A673 (cell line): ENCODE measurements around the gene LRRC51. TPM values are rescaled to one million over a fixed set of nuclear protein-coding genes. Genes with fewer than 3 reads are reported as not detected.

Experiments
- BruUV-seq: library from RNA; stranded (reverse); fragments of 400-500 nt; replicated peaks from 2 replicates; lab custom pipeline; 2021; lab: Mats Ljungman, UMichigan
- CTCF ChIA-PET: fragments of 300-600 bp; sonication (Branson Sonifier 250); formaldehyde crosslinking; loops from one replicate; lab custom pipeline; 2022; ENCODE audit warnings: antibody characterized with exemption; lab: Charles Lee
- POLR2A ChIA-PET: fragments of 300-600 bp; sonication (Branson Sonifier 250); formaldehyde crosslinking; loops from one replicate; lab custom pipeline; 2022; ENCODE audit warnings: antibody characterized with exemption; ENCODE audit not compliant: low non-redundant PET; lab: Charles Lee
- DNase-seq: peaks from one replicate; pipeline ENCODE4 v3.0.0-alpha.2; 2015; ENCODE audit warnings: low spot score
- H3K27ac ChIP-seq: fragments of 200-600 bp; sonication (generic); 2 replicates; pipeline ENCODE4 v1.5.1; 2016; ENCODE audit warnings: mixed run types, low read depth, mild to moderate bottlenecking, mixed read lengths, antibody characterized with exemption, low read length; ENCODE audit not compliant: poor library complexity, severe bottlenecking
- H3K27me3 ChIP-seq: fragments of 200-600 bp; sonication (generic); replicated peaks from 2 replicates; pipeline ENCODE4 v1.6.1; 2017; ENCODE audit warnings: mixed run types, low read depth, mild to moderate bottlenecking, mixed read lengths, antibody characterized with exemption, low read length; ENCODE audit not compliant: insufficient read depth, poor library complexity
- H3K36me3 ChIP-seq: fragments of 200-600 bp; sonication (generic); 2 replicates; pipeline ENCODE4 v1.6.1; 2016; ENCODE audit warnings: mixed run types, mild to moderate bottlenecking, mixed read lengths, antibody characterized with exemption, low read length; ENCODE audit not compliant: insufficient read depth, poor library complexity, severe bottlenecking
- H3K4me1 ChIP-seq: fragments of 200-600 bp; sonication (generic); 2 replicates; pipeline ENCODE4 v1.6.1; 2017; ENCODE audit warnings: mixed run types, mild to moderate bottlenecking, mixed read lengths, antibody characterized with exemption, low read length; ENCODE audit not compliant: insufficient read depth, poor library complexity, severe bottlenecking
- H3K4me3 ChIP-seq: fragments of 200-600 bp; sonication (generic); 2 replicates; pipeline ENCODE4 v1.5.1; 2016; ENCODE audit warnings: low read depth, mixed run types, mild to moderate bottlenecking, mixed read lengths, low read length; ENCODE audit not compliant: poor library complexity, severe bottlenecking
- H3K9me3 ChIP-seq: fragments of 200-600 bp; sonication (generic); 2 replicates; pipeline ENCODE4 v1.6.1; 2016; ENCODE audit warnings: mixed run types, low read depth, mild to moderate bottlenecking, mixed read lengths, antibody characterized with exemption, low read length; ENCODE audit not compliant: poor library complexity, severe bottlenecking
- EZH2 ChIP-seq: fragments of 200-600 bp; sonication (generic); IDR thresholded peaks from 2 replicates; pipeline ENCODE4 v1.6.1; 2017; ENCODE audit warnings: borderline replicate concordance, low read depth, mild to moderate bottlenecking, mixed read lengths, antibody characterized with exemption, low read length; ENCODE audit not compliant: poor library complexity, severe bottlenecking
- intact Hi-C: fragments of 100-400 bp; cut with micrococcal nuclease; formaldehyde crosslinking; loops from one replicate; pipeline ENCODE4 v1.10.0; 2022; ENCODE audit not compliant: unreplicated experiment
- total RNA-seq: library from RNA; stranded (reverse); gene quantifications from 2 replicates; pipeline ENCODE4 v1.2.3, GENCODE V29; 2021
- TF ChIP-seq, protein P1 (sequence below): fragments of 300-800, 200-600 bp; sonication (generic); conservative IDR thresholded peaks from 2 replicates; pipeline ENCODE4 v1.5.1; 2017; ENCODE audit warnings: low read depth, mild to moderate bottlenecking, antibody characterized with exemption, low read length, moderate library complexity, mixed read lengths

The LRRC51 gene
- total RNA-seq, 1 experiment from 2014 or later: 13.9 TPM

DNA sequence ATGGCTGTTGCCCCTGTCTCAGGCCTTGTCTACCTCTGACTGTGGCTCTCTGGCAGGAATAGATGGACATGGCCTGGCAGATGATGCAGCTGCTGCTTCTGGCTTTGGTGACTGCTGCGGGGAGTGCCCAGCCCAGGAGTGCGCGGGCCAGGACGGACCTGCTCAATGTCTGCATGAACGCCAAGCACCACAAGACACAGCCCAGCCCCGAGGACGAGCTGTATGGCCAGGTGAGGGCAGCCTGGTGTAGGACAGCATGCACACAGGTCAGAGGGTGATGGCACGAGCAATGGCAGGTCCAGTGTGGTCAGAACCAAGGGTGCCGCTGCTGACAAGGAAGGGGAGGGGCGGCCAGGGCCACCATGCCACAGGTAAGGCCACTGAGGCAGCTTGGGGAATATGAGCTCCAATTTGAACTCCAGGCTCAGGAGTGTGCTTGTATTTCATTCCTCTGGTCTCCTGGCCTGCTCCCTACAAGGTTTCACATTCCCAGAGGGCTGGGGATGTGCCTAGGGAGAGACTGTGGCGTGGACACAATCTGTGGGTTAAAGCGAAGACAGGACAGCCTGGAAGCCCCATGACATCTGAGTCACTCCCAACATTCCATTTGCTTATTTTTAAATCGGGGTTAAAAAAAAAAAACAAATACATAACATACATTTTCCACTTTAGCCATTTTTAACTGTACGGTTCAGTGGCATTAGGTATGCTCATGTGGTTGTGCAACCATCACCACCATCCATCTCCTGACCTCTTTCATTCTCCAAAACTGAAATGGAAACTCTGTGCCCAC lies 55.4 kb downstream of the LRRC51 start:
- BruUV-seq: no TSS peak
- DNase-seq: no peak
- intact Hi-C loops: no loop called here
- H3K27ac ChIP-seq: no peak overlapping the region
- no peaks in the 10 kb centered on the region for H3K4me1 ChIP-seq
- no peak for TF ChIP-seq EZH2
- TF ChIP-seq, protein P1, sequence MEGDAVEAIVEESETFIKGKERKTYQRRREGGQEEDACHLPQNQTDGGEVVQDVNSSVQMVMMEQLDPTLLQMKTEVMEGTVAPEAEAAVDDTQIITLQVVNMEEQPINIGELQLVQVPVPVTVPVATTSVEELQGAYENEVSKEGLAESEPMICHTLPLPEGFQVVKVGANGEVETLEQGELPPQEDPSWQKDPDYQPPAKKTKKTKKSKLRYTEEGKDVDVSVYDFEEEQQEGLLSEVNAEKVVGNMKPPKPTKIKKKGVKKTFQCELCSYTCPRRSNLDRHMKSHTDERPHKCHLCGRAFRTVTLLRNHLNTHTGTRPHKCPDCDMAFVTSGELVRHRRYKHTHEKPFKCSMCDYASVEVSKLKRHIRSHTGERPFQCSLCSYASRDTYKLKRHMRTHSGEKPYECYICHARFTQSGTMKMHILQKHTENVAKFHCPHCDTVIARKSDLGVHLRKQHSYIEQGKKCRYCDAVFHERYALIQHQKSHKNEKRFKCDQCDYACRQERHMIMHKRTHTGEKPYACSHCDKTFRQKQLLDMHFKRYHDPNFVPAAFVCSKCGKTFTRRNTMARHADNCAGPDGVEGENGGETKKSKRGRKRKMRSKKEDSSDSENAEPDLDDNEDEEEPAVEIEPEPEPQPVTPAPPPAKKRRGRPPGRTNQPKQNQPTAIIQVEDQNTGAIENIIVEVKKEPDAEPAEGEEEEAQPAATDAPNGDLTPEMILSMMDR: no peak
- CTCF ChIA-PET: interaction anchor here (0.6 kb wide), 1 partner anchor 108 kb away, joined by 3 read pairs; the partner anchor contains the start of gene PHOX2A
- H3K4me3 ChIP-seq: no peak overlapping the region
- H3K36me3 ChIP-seq: no peaks in the 10 kb centered on the region
- H3K27me3 ChIP-seq: peaks cover 16% of the 10 kb centered on the region
- H3K9me3 ChIP-seq: no peaks in the 10 kb centered on the region
- POLR2A ChIA-PET: no interaction called here

DNA sequence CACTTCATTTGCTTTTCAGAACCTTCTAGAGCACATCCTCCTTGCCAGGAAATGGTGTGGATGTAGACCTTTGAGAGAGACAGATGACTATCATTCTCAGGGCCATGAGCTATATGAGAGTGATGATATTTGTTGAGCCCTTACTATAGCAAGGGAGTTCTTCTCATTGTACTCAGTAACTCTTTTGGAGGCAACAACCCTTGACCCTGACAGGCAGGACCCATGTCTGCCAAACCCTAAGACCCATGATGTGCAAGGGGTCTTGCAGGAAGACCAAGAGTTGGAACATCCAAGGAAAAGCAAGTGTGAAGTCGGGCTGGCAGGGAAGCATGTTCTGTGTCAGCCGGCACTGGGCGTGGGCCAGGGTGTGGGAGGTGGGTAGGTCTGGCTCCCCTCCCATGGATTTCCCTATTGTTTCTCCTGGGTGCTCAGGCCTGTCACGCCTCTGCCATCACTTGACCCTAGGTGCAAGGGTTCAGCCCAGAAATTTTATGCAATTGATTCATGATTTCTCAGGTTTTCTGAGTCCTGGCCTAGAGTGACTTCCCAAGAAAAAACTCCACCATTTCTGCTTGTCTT lies 56.1 kb downstream of the LRRC51 start:
- CTCF ChIA-PET: interaction anchor here (0.6 kb wide), 1 partner anchor 107 kb away, joined by 3 read pairs; the partner anchor contains the start of gene PHOX2A
- TF ChIP-seq EZH2: no peak
- TF ChIP-seq, protein P1: no peak
- no peak overlapping the region for H3K27ac ChIP-seq

DNA sequence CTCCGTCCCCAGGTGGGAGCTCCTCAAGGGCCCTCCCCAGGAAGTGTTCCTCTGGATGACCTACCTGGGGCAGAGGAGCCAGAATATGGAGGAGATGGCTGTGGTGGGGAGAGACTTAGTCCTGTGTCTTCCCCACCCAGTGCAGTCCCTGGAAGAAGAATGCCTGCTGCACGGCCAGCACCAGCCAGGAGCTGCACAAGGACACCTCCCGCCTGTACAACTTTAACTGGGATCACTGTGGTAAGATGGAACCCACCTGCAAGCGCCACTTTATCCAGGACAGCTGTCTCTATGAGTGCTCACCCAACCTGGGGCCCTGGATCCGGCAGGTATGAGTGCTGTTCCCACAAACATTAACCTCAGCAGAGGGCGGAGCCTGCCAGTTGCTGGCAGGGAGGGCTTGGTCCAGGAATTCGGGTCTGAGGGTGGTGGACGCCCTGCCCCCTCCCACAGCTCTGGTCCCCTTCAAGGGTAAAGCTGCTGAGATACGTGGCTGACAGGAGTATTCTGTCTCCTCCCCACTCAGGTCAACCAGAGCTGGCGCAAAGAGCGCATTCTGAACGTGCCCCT lies 58.3 kb downstream of the LRRC51 start:
- ChIA-PET POLR2A (no interaction called here), CTCF (no interaction called here)

More for the DNA sequence above, 56.1 kb downstream of the LRRC51 start:
- no peak for DNase-seq
- Histone ChIP-seq H3K9me3 (no peaks in the 10 kb centered on the region), H3K4me3 (no peak overlapping the region), H3K36me3 (no peaks in the 10 kb centered on the region), H3K4me1 (no peaks in the 10 kb centered on the region), H3K27me3 (peaks cover 13% of the 10 kb centered on the region)
- BruUV-seq: no TSS peak
- POLR2A ChIA-PET: no interaction called here
- intact Hi-C loops: no loop called here

More for the DNA sequence above, 58.3 kb downstream of the LRRC51 start:
- no peaks in the 10 kb centered on the region for H3K4me1 ChIP-seq
- H3K9me3 ChIP-seq: no peaks in the 10 kb centered on the region
- no peak overlapping the region for H3K27ac ChIP-seq
- intact Hi-C loops: no loop called here
- no TSS peak for BruUV-seq
- no peaks in the 10 kb centered on the region for H3K36me3 ChIP-seq
- DNase-seq: no peak
- H3K4me3 ChIP-seq: no peak overlapping the region
- TF ChIP-seq, protein P1: no peak
- TF ChIP-seq EZH2: no peak
- H3K27me3 ChIP-seq: no peaks in the 10 kb centered on the region
